ENCODE results near the gene SH3BP2.
"Not testable (repeated sequence)": the region's sequence is repeated elsewhere in the genome, so short reads cannot be mapped to it uniquely, and the experiment has no call there.

The SH3BP2 gene

DNA sequence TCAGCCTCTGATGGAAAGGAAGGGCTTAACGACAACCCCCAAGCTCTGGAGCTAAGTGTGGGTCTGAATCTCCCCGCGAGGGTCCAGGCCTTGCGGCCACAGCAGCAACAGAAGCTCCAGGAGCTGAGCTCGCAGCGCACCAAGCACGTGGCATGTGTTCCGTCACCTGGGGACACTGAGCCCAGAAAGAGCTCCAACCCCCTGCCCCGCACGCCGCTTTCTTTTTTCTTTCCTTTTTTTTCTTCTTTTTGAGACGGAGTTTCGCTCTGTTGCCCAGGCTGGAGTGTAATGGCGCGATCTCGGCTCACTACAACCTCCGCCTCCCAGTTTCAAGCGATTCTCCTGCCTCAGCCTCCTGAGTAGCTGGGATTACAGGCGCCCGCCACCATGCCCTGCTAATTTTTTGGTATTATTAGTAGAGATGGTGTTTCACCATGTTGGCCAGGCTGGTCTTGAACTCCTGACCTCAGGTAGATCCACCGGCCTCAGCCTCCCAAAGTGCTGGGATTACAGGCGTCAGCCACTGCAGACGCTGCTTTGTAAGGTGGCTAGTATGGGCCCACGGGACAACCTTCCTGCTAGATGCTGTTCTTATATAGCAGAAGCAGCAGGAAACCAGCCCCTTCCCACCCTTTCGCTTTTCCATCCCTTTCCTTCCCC lies 36.1 kb upstream of the SH3BP2 start:
- peaks cover 24% of the 10 kb centered on the region for H3K4me1 Mint-ChIP-seq
- H3K27me3 Mint-ChIP-seq, result no peaks in the 10 kb centered on the region
- no peak overlapping the region for H3K27ac Mint-ChIP-seq
- H3K36me3 Mint-ChIP-seq (ENCODE audit: low read depth), result peaks cover 4% of the 10 kb centered on the region
- peak overlapping the region; percentile 46 for H3K4me3 Mint-ChIP-seq
- ATAC-seq (no peak), DNase-seq (no peak)
- no peaks in the 10 kb centered on the region for H3K9me3 Mint-ChIP-seq

GRCh38 chr4:2757426-2757825 lies 35.5 kb upstream of the SH3BP2 start:
- ATAC-seq, result no peak
- Mint-ChIP-seq H3K4me1 (peaks cover 25% of the 10 kb centered on the region), H3K27me3 (no peaks in the 10 kb centered on the region), H3K36me3 (ENCODE audit: low read depth) (peaks cover 4% of the 10 kb centered on the region), H3K27ac (no peak overlapping the region), H3K4me3 (no peak overlapping the region), H3K9me3 (no peaks in the 10 kb centered on the region)
- DNase-seq, result no peak

- Mint-ChIP-seq H3K4me3 (no peak overlapping the region), H3K36me3 (ENCODE audit: low read depth) (no peaks in the 10 kb centered on the region), H3K27me3 (no peaks in the 10 kb centered on the region), H3K9me3 (no peaks in the 10 kb centered on the region), H3K4me1 (peaks cover 16% of the 10 kb centered on the region), H3K27ac (no peak overlapping the region)
- DNase-seq (peak; percentile 37), ATAC-seq (peak; percentile 17)
Observed at GRCh38 chr4:2761035-2761923, 31.6 kb upstream of the SH3BP2 start.

GRCh38 chr4:2762048-2762447 lies 30.8 kb upstream of the SH3BP2 start:
- Mint-ChIP-seq H3K4me1 (peaks cover 13% of the 10 kb centered on the region), H3K27me3 (no peaks in the 10 kb centered on the region), H3K27ac (no peak overlapping the region), H3K4me3 (no peak overlapping the region), H3K9me3 (no peaks in the 10 kb centered on the region), H3K36me3 (ENCODE audit: low read depth) (no peaks in the 10 kb centered on the region)
- no peak for DNase-seq
- no peak for ATAC-seq

DNA sequence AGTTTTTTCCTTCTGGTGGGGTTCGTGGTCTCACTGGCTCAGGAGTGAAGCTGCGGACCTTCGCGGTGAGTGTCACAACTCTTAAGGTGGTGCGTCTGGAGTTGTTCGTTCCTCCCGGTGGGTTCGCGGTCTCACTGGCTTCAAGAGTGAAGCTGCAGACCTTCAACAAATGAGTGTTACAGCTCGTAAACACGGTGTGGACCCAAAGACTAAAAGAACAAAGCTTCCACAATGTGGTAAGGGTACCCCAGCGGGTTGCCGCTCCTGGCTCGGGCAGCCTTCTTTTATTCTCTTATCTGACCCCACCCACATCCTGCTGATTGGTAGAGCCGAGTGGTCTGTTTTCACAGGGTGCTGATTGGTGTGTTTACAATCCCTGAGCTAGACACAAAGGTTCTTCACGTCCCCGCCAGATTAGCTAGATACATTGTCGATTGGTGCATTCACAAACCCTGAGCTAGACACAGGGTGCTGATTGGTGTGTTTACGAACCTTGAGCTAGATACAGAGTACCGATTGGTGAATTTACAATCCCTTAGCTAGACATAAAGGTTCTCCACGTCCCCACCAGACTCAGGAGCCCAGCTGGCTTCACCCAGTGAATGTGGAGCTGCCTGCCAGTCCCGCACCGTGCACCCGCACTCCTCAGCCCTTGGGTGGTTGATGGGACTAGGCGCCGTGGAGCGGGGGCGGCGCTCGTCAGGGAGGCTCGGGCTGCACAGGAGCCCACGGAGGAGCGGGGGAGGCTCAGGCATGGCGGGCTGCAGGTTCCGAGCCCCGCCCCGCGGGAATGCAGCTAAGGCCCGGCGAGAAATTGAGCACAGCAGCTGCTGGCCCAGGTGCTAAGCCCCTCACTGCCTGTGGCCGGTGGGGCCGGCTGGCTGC lies 30.2 kb upstream of the SH3BP2 start:
- not testable (repeated sequence) for ATAC-seq; DNase-seq; H3K36me3 Mint-ChIP-seq (ENCODE audit: low read depth); H3K27me3 Mint-ChIP-seq; H3K4me3 Mint-ChIP-seq; H3K27ac Mint-ChIP-seq; H3K9me3 Mint-ChIP-seq
- peaks cover 14% of the 10 kb centered on the region for H3K4me1 Mint-ChIP-seq

GRCh38 chr4:2763511-2763967 lies 29.3 kb upstream of the SH3BP2 start:
- H3K36me3 Mint-ChIP-seq (ENCODE audit: low read depth), result no peaks in the 10 kb centered on the region
- no peak for ATAC-seq
- H3K4me1 Mint-ChIP-seq, result peaks cover 14% of the 10 kb centered on the region
- H3K9me3 Mint-ChIP-seq, result no peaks in the 10 kb centered on the region
- H3K27me3 Mint-ChIP-seq, result no peaks in the 10 kb centered on the region
- no peak overlapping the region for H3K27ac Mint-ChIP-seq
- peak overlapping the region; percentile 54 for H3K4me3 Mint-ChIP-seq
- DNase-seq, result no peak

GRCh38 chr4:2765832-2766526 lies 26.9 kb upstream of the SH3BP2 start:
- ATAC-seq (no peak), DNase-seq (no peak)
- peaks cover 13% of the 10 kb centered on the region for H3K9me3 Mint-ChIP-seq
- peaks cover 19% of the 10 kb centered on the region for H3K4me1 Mint-ChIP-seq
- H3K27me3 Mint-ChIP-seq, result no peaks in the 10 kb centered on the region
- no peaks in the 10 kb centered on the region for H3K36me3 Mint-ChIP-seq (ENCODE audit: low read depth)
- H3K27ac Mint-ChIP-seq, result no peak overlapping the region
- no peak overlapping the region for H3K4me3 Mint-ChIP-seq

GRCh38 chr4:2767046-2767704 lies 25.7 kb upstream of the SH3BP2 start:
- no peak overlapping the region for H3K4me3 Mint-ChIP-seq
- H3K36me3 Mint-ChIP-seq (ENCODE audit: low read depth), result no peaks in the 10 kb centered on the region
- H3K9me3 Mint-ChIP-seq, result peaks cover 15% of the 10 kb centered on the region
- no peak overlapping the region for H3K27ac Mint-ChIP-seq
- H3K27me3 Mint-ChIP-seq, result no peaks in the 10 kb centered on the region
- DNase-seq, result no peak
- peaks cover 18% of the 10 kb centered on the region for H3K4me1 Mint-ChIP-seq
- no peak for ATAC-seq

GRCh38 chr4:2767705-2768074 lies 25.2 kb upstream of the SH3BP2 start:
- Mint-ChIP-seq H3K36me3 (ENCODE audit: low read depth) (no peaks in the 10 kb centered on the region), H3K27me3 (no peaks in the 10 kb centered on the region), H3K9me3 (peaks cover 15% of the 10 kb centered on the region), H3K27ac (no peak overlapping the region), H3K4me1 (peaks cover 18% of the 10 kb centered on the region), H3K4me3 (no peak overlapping the region)
- ATAC-seq (no peak), DNase-seq (no peak)

- Mint-ChIP-seq H3K4me1 (peaks cover 18% of the 10 kb centered on the region), H3K27me3 (no peaks in the 10 kb centered on the region), H3K4me3 (no peak overlapping the region), H3K27ac (no peak overlapping the region), H3K9me3 (peaks cover 15% of the 10 kb centered on the region), H3K36me3 (ENCODE audit: low read depth) (no peaks in the 10 kb centered on the region)
- ATAC-seq (no peak), DNase-seq (no peak)
Observed at GRCh38 chr4:2768124-2768523, 24.8 kb upstream of the SH3BP2 start.

DNA sequence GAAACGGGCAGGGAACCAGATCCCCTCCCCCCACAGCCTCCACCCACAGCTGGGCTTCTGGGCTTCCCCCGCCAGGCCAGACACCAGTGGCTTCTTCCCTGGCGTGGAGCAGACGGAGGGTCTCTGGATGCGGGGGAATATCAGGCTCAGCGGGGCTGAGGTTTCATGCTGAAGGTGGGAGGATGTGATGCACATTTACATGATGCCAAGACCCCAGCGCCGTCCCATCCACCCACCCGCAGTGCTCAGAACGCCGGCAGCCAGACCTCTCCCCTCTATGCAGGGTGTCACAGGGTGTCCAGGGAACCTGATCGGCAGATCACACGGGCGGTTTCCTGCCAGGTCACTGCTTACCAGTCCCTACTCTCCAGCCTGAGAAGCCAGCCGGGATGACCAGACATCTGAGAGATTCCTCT lies 24.0 kb upstream of the SH3BP2 start:
- no peaks in the 10 kb centered on the region for H3K36me3 Mint-ChIP-seq (ENCODE audit: low read depth)
- peaks cover 15% of the 10 kb centered on the region for H3K9me3 Mint-ChIP-seq
- no peaks in the 10 kb centered on the region for H3K27me3 Mint-ChIP-seq
- H3K27ac Mint-ChIP-seq, result no peak overlapping the region
- ATAC-seq (no peak), DNase-seq (no peak)
- no peak overlapping the region for H3K4me3 Mint-ChIP-seq
- H3K4me1 Mint-ChIP-seq, result peaks cover 18% of the 10 kb centered on the region

- ATAC-seq (no peak), DNase-seq (no peak)
- Mint-ChIP-seq H3K4me1 (peaks cover 11% of the 10 kb centered on the region), H3K36me3 (ENCODE audit: low read depth) (no peaks in the 10 kb centered on the region), H3K9me3 (peaks cover 15% of the 10 kb centered on the region), H3K27ac (no peak overlapping the region), H3K4me3 (no peak overlapping the region), H3K27me3 (no peaks in the 10 kb centered on the region)
Observed at GRCh38 chr4:2771264-2771663, 21.6 kb upstream of the SH3BP2 start.

- H3K36me3 Mint-ChIP-seq (ENCODE audit: low read depth); H3K27me3 Mint-ChIP-seq; DNase-seq; H3K27ac Mint-ChIP-seq; H3K4me3 Mint-ChIP-seq; ATAC-seq: not testable (repeated sequence)
- peaks cover 22% of the 10 kb centered on the region for H3K9me3 Mint-ChIP-seq
- peaks cover 16% of the 10 kb centered on the region for H3K4me1 Mint-ChIP-seq
Observed at GRCh38 chr4:2780643-2781042, 12.2 kb upstream of the SH3BP2 start.

GRCh38 chr4:2781911-2782310 lies 11.0 kb upstream of the SH3BP2 start:
- DNase-seq (no peak), ATAC-seq (no peak)
- H3K36me3 Mint-ChIP-seq (ENCODE audit: low read depth), result peaks cover 6% of the 10 kb centered on the region
- H3K27me3 Mint-ChIP-seq, result no peaks in the 10 kb centered on the region
- H3K4me1 Mint-ChIP-seq, result peaks cover 29% of the 10 kb centered on the region
- no peak overlapping the region for H3K4me3 Mint-ChIP-seq
- H3K9me3 Mint-ChIP-seq, result peaks cover 22% of the 10 kb centered on the region
- H3K27ac Mint-ChIP-seq, result no peak overlapping the region

All from activated naive CD8-positive, alpha-beta T cell treated with anti-CD3 and anti-CD28 coated beads, Interleukin-2, amount 50 U/mL, for 24 hours (primary cell).